GM12875 (cell line): ENCODE results near the gene PVALEF.

ENCODE experiments used
- H3K4me3 ChIP-seq: one replicate; pipeline ENCODE4 v1.5.1; 2011; ENCODE audit warnings: low read depth, low read length, control low read depth
- TF ChIP-seq, protein P1 (sequence below): IDR thresholded peaks from 2 replicates; pipeline ENCODE4 v1.5.1; 2011; ENCODE audit warnings: low read depth, mild to moderate bottlenecking, control low read depth, inconsistent platforms, low read length, moderate library complexity, borderline replicate concordance; ENCODE audit not compliant: insufficient read depth

PVALEF gene

DNA sequence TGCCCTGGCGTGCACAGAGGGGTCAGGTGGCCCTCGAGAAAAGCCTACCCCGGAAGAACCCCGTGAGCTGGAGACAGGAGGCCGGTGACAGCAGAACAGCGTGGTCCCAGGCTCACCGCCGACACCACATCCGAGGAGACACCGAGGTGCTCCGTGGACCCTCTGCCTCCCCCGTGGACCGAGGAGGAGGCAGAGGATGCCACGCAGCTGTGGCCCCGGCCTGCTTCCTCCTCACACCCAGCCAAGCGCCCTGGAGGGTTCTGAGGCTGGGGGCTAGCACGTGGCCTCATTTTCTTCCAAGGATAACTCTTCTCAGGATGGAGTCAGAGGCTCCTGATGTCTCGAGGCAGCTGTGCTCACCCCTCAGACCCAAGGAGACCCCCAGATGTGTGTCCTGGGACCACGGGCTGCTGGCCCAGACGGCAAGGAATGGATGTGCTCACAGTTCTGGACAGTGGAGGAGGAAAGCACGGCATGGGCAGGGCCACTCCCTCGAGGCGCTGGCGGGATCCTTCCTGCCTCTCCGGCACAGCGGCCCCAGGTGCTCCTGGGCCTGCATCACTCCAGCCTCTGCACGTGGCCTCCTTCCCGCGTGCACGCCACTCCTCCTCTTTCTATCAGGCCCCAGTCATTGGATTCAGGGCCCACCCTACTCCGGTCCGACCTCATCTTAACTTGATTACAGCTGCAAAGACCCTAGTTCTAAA lies 4.4 kb upstream of the PVALEF start:
- no peak overlapping the region for H3K4me3 ChIP-seq

DNA sequence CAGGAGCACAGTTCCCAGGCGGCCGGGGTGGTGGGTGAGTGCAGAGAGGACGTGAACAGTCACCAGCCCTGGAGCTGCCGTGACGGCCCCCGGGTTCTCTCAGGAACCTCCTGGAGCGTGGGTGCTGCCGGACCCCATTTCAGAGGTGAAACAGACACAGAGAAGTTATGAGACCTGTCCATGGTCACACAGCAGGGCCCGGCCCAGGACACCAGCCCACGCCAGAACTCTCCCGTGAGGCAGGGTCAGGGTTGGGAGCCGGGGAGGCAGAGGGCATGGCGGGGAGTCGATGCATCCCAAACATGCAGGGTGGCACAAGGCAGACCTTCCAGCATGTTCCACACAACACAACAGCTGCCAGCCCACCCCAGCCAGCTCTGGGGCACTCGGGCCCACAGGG lies 3.8 kb upstream of the PVALEF start:
- TF ChIP-seq, protein P1, sequence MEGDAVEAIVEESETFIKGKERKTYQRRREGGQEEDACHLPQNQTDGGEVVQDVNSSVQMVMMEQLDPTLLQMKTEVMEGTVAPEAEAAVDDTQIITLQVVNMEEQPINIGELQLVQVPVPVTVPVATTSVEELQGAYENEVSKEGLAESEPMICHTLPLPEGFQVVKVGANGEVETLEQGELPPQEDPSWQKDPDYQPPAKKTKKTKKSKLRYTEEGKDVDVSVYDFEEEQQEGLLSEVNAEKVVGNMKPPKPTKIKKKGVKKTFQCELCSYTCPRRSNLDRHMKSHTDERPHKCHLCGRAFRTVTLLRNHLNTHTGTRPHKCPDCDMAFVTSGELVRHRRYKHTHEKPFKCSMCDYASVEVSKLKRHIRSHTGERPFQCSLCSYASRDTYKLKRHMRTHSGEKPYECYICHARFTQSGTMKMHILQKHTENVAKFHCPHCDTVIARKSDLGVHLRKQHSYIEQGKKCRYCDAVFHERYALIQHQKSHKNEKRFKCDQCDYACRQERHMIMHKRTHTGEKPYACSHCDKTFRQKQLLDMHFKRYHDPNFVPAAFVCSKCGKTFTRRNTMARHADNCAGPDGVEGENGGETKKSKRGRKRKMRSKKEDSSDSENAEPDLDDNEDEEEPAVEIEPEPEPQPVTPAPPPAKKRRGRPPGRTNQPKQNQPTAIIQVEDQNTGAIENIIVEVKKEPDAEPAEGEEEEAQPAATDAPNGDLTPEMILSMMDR, result no peak
- no peak overlapping the region for H3K4me3 ChIP-seq

More for the DNA sequence above, 4.4 kb upstream of the PVALEF start:
- TF ChIP-seq, protein P1, result no peak

DNA sequence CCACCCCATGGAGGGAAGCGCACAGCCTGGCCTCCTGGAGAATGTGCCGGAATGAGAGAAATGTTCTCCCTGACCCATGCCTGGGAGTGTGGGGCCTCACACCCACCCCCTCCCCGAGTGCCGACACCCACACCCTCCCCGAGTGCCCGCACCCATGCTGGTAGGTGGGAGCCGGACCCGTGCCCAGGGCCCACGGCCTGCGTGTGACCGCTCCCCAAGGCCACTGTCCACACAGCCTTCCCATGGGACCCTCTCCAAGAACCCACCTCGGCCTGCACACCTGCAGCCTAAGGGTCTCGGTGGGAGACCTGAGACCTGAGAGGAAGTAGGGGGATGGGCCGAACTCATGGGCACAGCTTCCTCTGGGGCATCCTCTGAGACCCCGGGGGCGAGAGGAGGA lies 3.3 kb upstream of the PVALEF start:
- TF ChIP-seq, protein P1, result no peak

DNA sequence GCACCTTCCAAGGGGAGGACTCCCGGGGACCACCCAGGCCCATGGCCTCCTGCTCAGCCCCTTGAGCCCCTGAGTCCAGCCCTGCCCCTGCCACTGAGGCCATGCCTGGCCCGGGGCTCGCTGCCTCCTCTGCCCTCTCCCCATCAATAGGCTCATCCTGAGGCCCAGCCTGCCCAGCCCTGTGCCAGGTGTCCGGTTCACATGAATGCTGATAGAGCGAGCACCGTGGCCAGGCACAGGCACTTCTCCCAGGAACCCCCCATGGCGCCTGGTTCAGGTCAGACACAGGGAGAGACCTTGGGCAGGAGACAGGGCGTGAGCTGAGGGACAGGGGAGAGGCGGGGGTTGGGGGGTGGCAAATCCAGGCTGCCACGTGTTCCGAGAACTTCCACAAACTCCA lies 2.8 kb upstream of the PVALEF start:
- TF ChIP-seq, protein P1, result no peak
- no peak overlapping the region for H3K4me3 ChIP-seq

More for the DNA sequence above, 3.3 kb upstream of the PVALEF start:
- H3K4me3 ChIP-seq, result no peak overlapping the region

DNA sequence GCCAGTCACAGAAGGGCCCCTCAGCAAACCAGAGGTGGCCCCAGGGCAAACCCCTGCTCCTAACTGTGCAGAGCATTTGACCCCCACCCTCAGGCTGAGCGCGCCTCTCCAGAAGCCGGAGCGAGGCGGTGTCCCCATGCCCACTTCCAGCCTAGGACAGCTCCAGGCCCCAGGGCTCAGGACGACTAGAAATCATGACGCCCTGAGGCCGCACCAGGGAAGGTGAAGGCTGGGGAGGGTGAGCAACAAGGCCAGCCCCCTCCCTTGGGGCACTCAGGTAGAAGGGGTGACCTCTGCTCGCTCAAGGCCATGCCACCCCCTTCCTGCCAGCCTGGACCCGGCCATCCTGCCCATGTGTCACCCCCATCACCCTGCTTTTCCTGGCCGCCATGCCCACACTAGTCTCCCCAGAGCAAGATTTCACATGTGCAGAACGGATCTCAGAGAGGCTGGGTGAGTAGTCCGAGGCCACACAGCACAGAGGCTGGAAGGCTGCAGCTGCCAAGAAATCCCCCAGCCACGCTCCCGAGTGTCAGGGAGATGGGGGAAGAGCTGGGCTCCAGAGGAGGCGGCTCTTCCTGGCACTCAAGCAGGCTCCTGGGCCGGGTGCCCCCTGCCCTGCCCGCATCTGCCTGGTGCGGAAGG lies 2.1 kb upstream of the PVALEF start:
- TF ChIP-seq, protein P1, result no peak
- no peak overlapping the region for H3K4me3 ChIP-seq

DNA sequence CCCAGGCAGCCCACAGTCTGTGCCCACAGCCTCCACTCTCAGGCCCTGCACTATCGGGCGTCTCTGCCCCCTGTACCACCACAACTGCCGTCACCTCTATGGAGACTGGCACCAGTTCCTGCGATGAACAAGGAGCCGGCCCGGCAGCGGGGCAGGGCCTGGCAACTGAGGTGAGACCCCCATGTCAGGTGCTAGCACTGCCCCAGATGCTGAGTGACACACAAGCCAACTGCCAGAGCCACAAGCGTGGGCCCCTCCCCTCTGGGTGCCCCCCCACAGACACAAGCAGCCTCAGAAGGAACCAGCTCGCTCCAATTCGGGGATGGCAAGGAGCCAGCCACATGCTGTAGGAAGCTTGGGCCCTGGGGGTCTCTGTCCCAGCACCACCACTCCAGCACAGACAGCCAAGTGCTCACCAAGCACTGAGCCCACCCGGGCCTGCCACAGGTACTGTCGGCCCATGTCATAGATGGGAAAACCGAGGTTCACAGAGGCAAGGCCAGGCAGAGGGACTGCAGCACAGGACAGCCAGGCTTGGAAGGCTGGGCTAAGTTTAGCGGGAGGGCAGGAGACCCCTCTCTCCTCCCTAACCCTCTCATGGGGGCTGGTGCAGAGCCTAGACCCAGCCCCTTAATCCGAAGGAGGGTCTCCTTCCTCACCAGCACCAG lies 1.5 kb upstream of the PVALEF start:
- no peak overlapping the region for H3K4me3 ChIP-seq

More for the DNA sequence above, 1.5 kb upstream of the PVALEF start:
- TF ChIP-seq, protein P1, result no peak
